IMR-90 (cell line): ENCODE data around the gene KCNK7. TPM values are rescaled to one million over a fixed set of nuclear protein-coding genes. Genes with fewer than 3 reads are reported as not detected.

ENCODE experiments used
- ATAC-seq: fragments of 200-7000 bp; cut with Tn5 transposase; 2 replicates; pipeline ENCODE4 v1.9.1; 2020; ENCODE audit warnings: low read depth, mild to moderate bottlenecking, moderate library complexity
- BruUV-seq: library from RNA; stranded (reverse); fragments of 400-500 nt; replicated peaks from 2 replicates; lab custom pipeline; 2021; lab: Mats Ljungman, UMichigan
- CTCF ChIA-PET: fragments of 300-600 bp; formaldehyde crosslinking; extraction: SDS; loops from one replicate; lab custom pipeline; 2021; ENCODE audit warnings: antibody characterized with exemption; lab: Yijun Ruan, JAX
- POLR2A ChIA-PET: fragments of 300-600 bp; sonication (Branson Sonifier 250); formaldehyde crosslinking; loops from one replicate; lab custom pipeline; 2022; ENCODE audit warnings: antibody characterized with exemption; ENCODE audit not compliant: unreplicated experiment; lab: Charles Lee
- DNase-seq: peaks from one replicate; pipeline ENCODE4 v3.0.0; 2013
- H2AFZ ChIP-seq: replicated peaks from 2 replicates; pipeline ENCODE3; 2013; ENCODE audit warnings: low read length, mild to moderate bottlenecking; ENCODE audit not compliant: poor library complexity
- H2AK5ac ChIP-seq: 2 replicates; pipeline ENCODE4 v1.6.1; 2013; ENCODE audit warnings: low read depth, low read length, inconsistent platforms
- H2AK9ac ChIP-seq: replicated peaks from 2 replicates; pipeline ENCODE3; 2013; ENCODE audit warnings: mild to moderate bottlenecking, low read depth, low read length, moderate library complexity; ENCODE audit not compliant: poor library complexity
- H2BK120ac ChIP-seq: 2 replicates; pipeline ENCODE4 v1.6.1; 2013; ENCODE audit warnings: low read depth, low read length, inconsistent platforms
- H2BK15ac ChIP-seq: 3 replicates; pipeline ENCODE4 v1.6.1; 2013; ENCODE audit warnings: low read depth, low read length, inconsistent platforms
- H2BK20ac ChIP-seq: 2 replicates; pipeline ENCODE4 v1.6.1; 2013; ENCODE audit warnings: low read depth, mild to moderate bottlenecking, inconsistent platforms, low read length, moderate library complexity
- H2BK5ac ChIP-seq: 2 replicates; pipeline ENCODE4 v1.6.1; 2013; ENCODE audit warnings: mild to moderate bottlenecking, low read depth, low read length, inconsistent platforms; ENCODE audit not compliant: poor library complexity, severe bottlenecking
- H3K14ac ChIP-seq: replicated peaks from 2 replicates; pipeline ENCODE4 v1.6.1; 2013; ENCODE audit warnings: low read depth, low read length, inconsistent platforms
- H3K18ac ChIP-seq: 2 replicates; pipeline ENCODE4 v1.6.1; 2013; ENCODE audit warnings: low read depth, low read length, control low read depth
- H3K23ac ChIP-seq: 2 replicates; pipeline ENCODE4 v1.6.1; 2013; ENCODE audit warnings: low read depth, low read length, inconsistent platforms
- H3K27ac ChIP-seq: 2 replicates; pipeline ENCODE4 v1.5.1; 2013; ENCODE audit warnings: mild to moderate bottlenecking, control low read depth, low read length; ENCODE audit not compliant: insufficient read depth
- H3K27me3 ChIP-seq: 2 replicates; pipeline ENCODE4 v1.6.1; 2013; ENCODE audit warnings: low read length; ENCODE audit not compliant: control insufficient read depth, insufficient read depth
- H3K36me3 ChIP-seq: 2 replicates; pipeline ENCODE4 v1.6.1; 2013; ENCODE audit warnings: low read length, mixed read lengths; ENCODE audit not compliant: control insufficient read depth, insufficient read depth
- H3K4ac ChIP-seq: 2 replicates; pipeline ENCODE4 v1.6.1; 2013; ENCODE audit warnings: low read depth, low read length, inconsistent platforms
- H3K4me1 ChIP-seq: 2 replicates; pipeline ENCODE4 v1.6.1; 2013; ENCODE audit warnings: low read length, mixed read lengths; ENCODE audit not compliant: control insufficient read depth, insufficient read depth
- H3K4me2 ChIP-seq: 2 replicates; pipeline ENCODE4 v1.6.1; 2013; ENCODE audit warnings: low read depth, mild to moderate bottlenecking, control low read depth, low read length, moderate library complexity
- H3K4me3 ChIP-seq: 2 replicates; pipeline ENCODE4 v1.5.1; 2013; ENCODE audit warnings: low read depth, mild to moderate bottlenecking, control low read depth, low read length, moderate library complexity; ENCODE audit not compliant: insufficient read depth
- H3K56ac ChIP-seq: 2 replicates; pipeline ENCODE4 v1.6.1; 2013; ENCODE audit warnings: low read length, inconsistent platforms; ENCODE audit not compliant: insufficient read depth; ENCODE audit errors: extremely low read depth
- H3K79me1 ChIP-seq, 2 experiments: 2 replicates each; pipeline ENCODE4 v1.6.1; 2013; ENCODE audit warnings: low read length in 2 of 2, inconsistent platforms in 1 of 2, low read depth in 1 of 2
- H3K9ac ChIP-seq: 2 replicates; pipeline ENCODE4 v1.6.1; 2013; ENCODE audit warnings: low read depth, low read length, control low read depth
- H3K9me1 ChIP-seq: 2 replicates; pipeline ENCODE4 v1.6.1; 2013; ENCODE audit warnings: low read length, inconsistent platforms; ENCODE audit not compliant: insufficient read depth
- H3K9me3 ChIP-seq: 2 replicates; pipeline ENCODE4 v1.6.1; 2013; ENCODE audit warnings: low read length; ENCODE audit not compliant: control insufficient read depth, insufficient read depth
- H4K20me1 ChIP-seq: 2 replicates; pipeline ENCODE4 v1.6.1; 2013; ENCODE audit warnings: low read length, inconsistent platforms; ENCODE audit not compliant: insufficient read depth
- H4K5ac ChIP-seq: 2 replicates; pipeline ENCODE4 v1.6.1; 2013; ENCODE audit warnings: mild to moderate bottlenecking, low read depth, low read length, control low read depth
- H4K8ac ChIP-seq, 2 experiments: 2 replicates each; pipeline ENCODE4 v1.6.1; 2013; ENCODE audit warnings: low read depth in 2 of 2, low read length in 2 of 2, control low read depth in 1 of 2, inconsistent platforms in 1 of 2
- H4K91ac ChIP-seq: 2 replicates; pipeline ENCODE4 v1.6.1; 2013; ENCODE audit warnings: low read depth, low read length, inconsistent platforms; ENCODE audit not compliant: insufficient read depth
- CHD1 ChIP-seq: IDR thresholded peaks from 2 replicates; pipeline ENCODE4 v1.6.1; 2012; ENCODE audit warnings: low read depth, low read length, improper control_type of control experiment
- CTCF ChIP-seq: conservative IDR thresholded peaks from 2 replicates; pipeline ENCODE4 v1.5.1; 2012; ENCODE audit warnings: mild to moderate bottlenecking, low read depth, low read length, improper control_type of control experiment
- MAZ ChIP-seq: IDR thresholded peaks from 2 replicates; pipeline ENCODE4 v1.6.1; 2012; ENCODE audit warnings: low read depth, mild to moderate bottlenecking, low read length, improper control_type of control experiment, moderate library complexity, borderline replicate concordance
- NFE2L2 ChIP-seq: fragments of 150-350 bp; IDR thresholded peaks from 2 replicates; pipeline ENCODE4 v1.6.1; 2016; ENCODE audit warnings: low read depth, mild to moderate bottlenecking, low read length
- WGBS, 2 experiments: methylation state at CpG; one replicate each; pipeline versions ENCODE4 v1.1.5 to v1.1.7; 2013; ENCODE audit warnings: missing lambda C conversion rate in 2 of 2; ENCODE audit not compliant: insufficient read length in 1 of 2; ENCODE audit errors: extremely low coverage in 2 of 2; 5-methylcytosine and 5-hydroxymethylcytosine counted together
- dilution Hi-C: fragments of 300-500 bp; cut with HindIII; formaldehyde crosslinking; loops from one replicate; pipeline ENCODE4 v1.14.3; 2018; ENCODE audit warnings: low sequenced_read_pairs; ENCODE audit not compliant: unreplicated experiment
- in situ Hi-C: fragments of 300-500 bp; cut with MboI; formaldehyde crosslinking; loops from 3 replicates; pipeline ENCODE4 v1.14.3; 2019; ENCODE audit warnings: low sequenced_read_pairs, inconsistent platforms, mixed read lengths
- intact Hi-C: fragments of 100-400 bp; cut with micrococcal nuclease; formaldehyde crosslinking; loops from 2 replicates; pipeline ENCODE4 v1.10.0; 2022
- polyA plus RNA-seq, 3 experiments: library from polyadenylated mRNA; depleted of rRNA; stranded (reverse); fragments of >200 nt; gene quantifications; 2 replicates each; pipeline ENCODE4 v1.2.3, GENCODE V29; 2012; ENCODE audit warnings: low replicate concordance in 1 of 3
- total RNA-seq: library from RNA; depleted of rRNA; stranded (reverse); fragments of >200 nt; gene quantifications from 2 replicates; pipeline ENCODE4 v1.2.3, GENCODE V29; 2012

The KCNK7 gene
- total and polyA plus RNA-seq, 2 of the 4 experiments (the other 2 are of a cell fraction), result 0.09 TPM; not detected in 1

GRCh38 chr11:65551572-65552387 is 43.8 kb downstream of the KCNK7 start:
- in situ Hi-C loops (no loop called here), dilution Hi-C loops (no loop called here), intact Hi-C loops (no loop called here)
- Histone ChIP-seq H4K8ac (no peak overlapping the region), H3K18ac (no peak overlapping the region), H3K56ac (no peak overlapping the region), H3K14ac (no peak overlapping the region), H3K79me1 (peaks cover 16 to 35% of the 10 kb centered on the region in 2 experiments), H3K4me3 (no peak overlapping the region), H4K20me1 (peaks cover 19% of the 10 kb centered on the region), H3K36me3 (peaks cover 36% of the 10 kb centered on the region), H2BK120ac (no peak overlapping the region), H4K91ac (no peak overlapping the region), H2AK9ac (no peak overlapping the region), H2BK15ac (no peak overlapping the region), H3K4ac (no peak overlapping the region), H3K27ac (no peak overlapping the region), H3K4me1 (peaks cover 16% of the 10 kb centered on the region), H3K4me2 (no peak overlapping the region), H2AK5ac (no peak overlapping the region), H4K5ac (no peak overlapping the region), H2AFZ (no peak overlapping the region), H3K9me3 (no peaks in the 10 kb centered on the region), H3K27me3 (no peaks in the 10 kb centered on the region), H2BK20ac (no peak overlapping the region), H3K9me1 (peaks cover 11% of the 10 kb centered on the region), H3K23ac (no peak overlapping the region), H3K9ac (no peak overlapping the region), H2BK5ac (no peak overlapping the region)
- CTCF ChIA-PET, result no interaction called here
- POLR2A ChIA-PET, result no interaction called here
- DNase-seq (peak; percentile 22), ATAC-seq (no peak)
- BruUV-seq, result no TSS peak
- WGBS, 2 experiments, result 84% methylated on average over 11 of the region's 17 CpGs; no CpG with 5 or more reads in 1 of the 2 experiments
- TF ChIP-seq MAZ (no peak), CHD1 (no peak), NFE2L2 (no peak), CTCF (peak; percentile 34; the same call in 1 of the 2 replicates)
